GM12878 (cell line): ENCODE measurements around the gene TMEM178A. TPM values are rescaled to one million over a fixed set of nuclear protein-coding genes. Genes with fewer than 3 reads are reported as not detected.

Experiments used
- ATAC-seq: fragments of 200-7000 bp; cut with Tn5 transposase; 3 replicates; pipeline ENCODE4 v1.9.1; 2020; ENCODE audit warnings: mild to moderate bottlenecking, moderate library complexity
- BruUV-seq: library from RNA; stranded (reverse); fragments of 400-500 nt; replicated peaks from 2 replicates; lab custom pipeline; 2021; lab: Mats Ljungman, UMichigan
- CTCF ChIA-PET: fragments of 300-600 bp; sonication (Branson Sonifier 250); formaldehyde crosslinking; extraction: SDS; loops from one replicate; lab custom pipeline; 2021; ENCODE audit warnings: inconsistent platforms; lab: Yijun Ruan, JAX
- POLR2A ChIA-PET: fragments of 350-600 bp; formaldehyde crosslinking; extraction: SDS; loops from one replicate; lab custom pipeline; 2021; ENCODE audit warnings: inconsistent platforms; lab: Charles Lee
- RAD21 ChIA-PET: fragments of 300-600 bp; sonication (Branson Sonifier 250); formaldehyde crosslinking; loops from one replicate; lab custom pipeline; 2023; ENCODE audit warnings: antibody characterized with exemption; ENCODE audit not compliant: unreplicated experiment; lab: Charles Lee
- SMC1A ChIA-PET: fragments of 300-600 bp; sonication (Branson Sonifier 250); formaldehyde crosslinking; loops from one replicate; lab custom pipeline; 2023; ENCODE audit not compliant: unreplicated experiment, uncharacterized antibody; lab: Charles Lee
- DNase-seq: peaks from one replicate; pipeline ENCODE4 v3.0.0-alpha.2; 2011; ENCODE audit warnings: low read depth, low spot score
- FAIRE-seq: peaks from 3 replicates; lab custom pipeline; 2011; peaks lifted over from hg19 to GRCh38; lab: Jason Lieb, UNC
- H2AFZ ChIP-seq: 2 replicates; pipeline ENCODE4 v1.6.0; 2011; ENCODE audit warnings: low read depth, low read length, control low read depth; ENCODE audit not compliant: control insufficient read depth
- H3K27ac ChIP-seq: 2 replicates; pipeline ENCODE4 v1.5.1; 2011; ENCODE audit warnings: control low read depth; ENCODE audit not compliant: control insufficient read depth, insufficient read depth
- H3K27me3 ChIP-seq, 2 experiments: replicated peaks in 1 of 2; 2 replicates each; pipeline versions ENCODE4 v1.6.0 to v1.6.1; 2011; ENCODE audit warnings: low read length in 1 of 2; ENCODE audit not compliant: control insufficient read depth in 2 of 2, insufficient read depth in 2 of 2
- H3K36me3 ChIP-seq, 2 experiments: 2 replicates each; pipeline ENCODE4 v1.5.1; 2011; ENCODE audit warnings: low read length in 1 of 2; ENCODE audit not compliant: control insufficient read depth in 2 of 2, insufficient read depth in 2 of 2
- H3K4me1 ChIP-seq: 2 replicates; pipeline ENCODE4 v1.6.1; 2011; ENCODE audit warnings: mild to moderate bottlenecking, low read length, moderate library complexity, mixed read lengths; ENCODE audit not compliant: control insufficient read depth, insufficient read depth
- H3K4me2 ChIP-seq: 2 replicates; pipeline ENCODE4 v1.6.0; 2011; ENCODE audit warnings: control low read depth; ENCODE audit not compliant: control insufficient read depth, insufficient read depth
- H3K4me3 ChIP-seq: fragments of 200-600 bp; sonication (generic); 2 replicates; pipeline ENCODE4 v1.5.1; 2016
- H3K79me2 ChIP-seq: 2 replicates; pipeline ENCODE4 v1.6.0; 2011; ENCODE audit warnings: low read length; ENCODE audit not compliant: control insufficient read depth, insufficient read depth
- H3K9ac ChIP-seq: 2 replicates; pipeline ENCODE4 v1.8.0; 2011; ENCODE audit warnings: low read length, control low read depth, mixed read lengths; ENCODE audit not compliant: control insufficient read depth, insufficient read depth
- H3K9me3 ChIP-seq: replicated peaks from 3 replicates; pipeline ENCODE4 v1.5.1; 2011; ENCODE audit warnings: mild to moderate bottlenecking, low read length; ENCODE audit not compliant: control insufficient read depth, insufficient read depth
- H4K20me1 ChIP-seq: 2 replicates; pipeline ENCODE4 v1.6.0; 2011; ENCODE audit not compliant: control insufficient read depth, insufficient read depth
- ATF2 ChIP-seq: IDR thresholded peaks from 2 replicates; pipeline ENCODE4 v1.6.1; 2012; ENCODE audit warnings: low read length, inconsistent platforms
- CBFB ChIP-seq: IDR thresholded peaks from 2 replicates; pipeline ENCODE4 v1.6.1; 2016; ENCODE audit warnings: antibody characterized with exemption, low read depth
- CHD4 ChIP-seq: fragments of 200-600 bp; sonication (generic); IDR thresholded peaks from 2 replicates; pipeline ENCODE4 v1.6.1; 2016; ENCODE audit warnings: mild to moderate bottlenecking
- CREM ChIP-seq: IDR thresholded peaks from 2 replicates; pipeline ENCODE4 v1.6.1; 2014; ENCODE audit warnings: antibody characterized with exemption, low read depth
- EED ChIP-seq: sonication (generic); IDR thresholded peaks from 2 replicates; pipeline ENCODE4 v1.6.1; 2016; ENCODE audit warnings: antibody characterized with exemption, low read depth
- FOXK2 ChIP-seq: fragments of 450-650 bp; IDR thresholded peaks from 2 replicates; pipeline ENCODE4 v1.6.1; 2017; ENCODE audit warnings: mild to moderate bottlenecking, moderate library complexity
- FOXM1 ChIP-seq: IDR thresholded peaks from 2 replicates; pipeline ENCODE4 v1.6.1; 2012; ENCODE audit warnings: low read depth, mild to moderate bottlenecking, inconsistent platforms, low read length, moderate library complexity
- HSF1 ChIP-seq: fragments of 150-350 bp; IDR thresholded peaks from 2 replicates; pipeline ENCODE4 v1.6.1; 2014; ENCODE audit warnings: mild to moderate bottlenecking, low read depth, low read length
- IRF4 ChIP-seq: IDR thresholded peaks from 2 replicates; pipeline ENCODE4 v1.6.1; 2011; ENCODE audit warnings: low read depth, low read length
- MXI1 ChIP-seq: fragments of 150-350 bp; IDR thresholded peaks from 2 replicates; pipeline ENCODE4 v1.6.1; 2011; ENCODE audit warnings: low read depth, mild to moderate bottlenecking, inconsistent platforms, low read length, improper control_type of control experiment
- NKRF ChIP-seq: fragments of 450-650 bp; conservative IDR thresholded peaks from 2 replicates; pipeline ENCODE4 v1.6.1; 2017; ENCODE audit warnings: mild to moderate bottlenecking, moderate library complexity
- RAD21 ChIP-seq: IDR thresholded peaks from 2 replicates; pipeline ENCODE4 v1.6.1; 2011; ENCODE audit warnings: mild to moderate bottlenecking, low read depth, low read length, moderate library complexity; ENCODE audit not compliant: insufficient read depth
- RB1 ChIP-seq: fragments of 450-650 bp; formaldehyde crosslinking; IDR thresholded peaks from 2 replicates; pipeline ENCODE4 v1.6.1; 2017; ENCODE audit warnings: mild to moderate bottlenecking, borderline replicate concordance
- REST ChIP-seq: IDR thresholded peaks from 2 replicates; pipeline ENCODE4 v1.6.1; 2012; ENCODE audit warnings: mild to moderate bottlenecking, low read depth, low read length
- RUNX3 ChIP-seq: IDR thresholded peaks from 2 replicates; pipeline ENCODE4 v1.6.1; 2012; ENCODE audit warnings: low read length, inconsistent platforms
- WRNIP1 ChIP-seq: IDR thresholded peaks from 2 replicates; pipeline ENCODE4 v1.6.1; 2011; ENCODE audit warnings: low read depth, low read length, improper control_type of control experiment, borderline replicate concordance
- ZNF622 ChIP-seq: fragments of 450-650 bp; IDR thresholded peaks from 2 replicates; pipeline ENCODE4 v1.6.1; 2017; ENCODE audit warnings: mild to moderate bottlenecking, inconsistent platforms
- WGBS: methylation state at CpG from one replicate; pipeline ENCODE4 v1.1.6; 2016; ENCODE audit warnings: low lambda C conversion rate; ENCODE audit not compliant: insufficient replicate concordance, insufficient coverage; ENCODE audit errors: missing lambda C conversion rate; 5-methylcytosine and 5-hydroxymethylcytosine counted together
- in situ Hi-C: fragments of 300-500 bp; cut with MboI; formaldehyde crosslinking; loops from 9 replicates; pipeline ENCODE4 v1.14.3; 2018; ENCODE audit warnings: mixed read lengths
- intact Hi-C: fragments of 100-400 bp; cut with micrococcal nuclease; formaldehyde crosslinking; loops from one replicate; pipeline ENCODE4 v1.14.2; 2022; ENCODE audit not compliant: unreplicated experiment
- polyA plus RNA-seq, 11 experiments: library from polyadenylated mRNA; depleted of rRNA in 4 of 11; unstranded in 6 of 11; stranded (reverse) in 5 of 11; fragments of >200 nt; fragmentation: Nextera tagmentation in 4 of 11; fragmentation: Illumina TruSeq in 1 of 11; extraction: Ambion mirVana in 4 of 11; extraction: Trizol in 1 of 11; gene quantifications; 1 replicate in 1 of 11; 2 replicates in 10 of 11; pipeline versions ENCODE4 v1.2.1 to v1.2.3, GENCODE V29; 2011 to 2016; ENCODE audit warnings: inconsistent platforms in 2 of 11, missing spikeins in 2 of 11, low read depth in 1 of 11
- total RNA-seq, 4 experiments: library from RNA; depleted of rRNA in 3 of 4; stranded (reverse); fragments of >200 nt in 3 of 4; fragmentation: Illumina TruSeq in 1 of 4; extraction: Trizol in 1 of 4; gene quantifications; 2 replicates each; pipeline versions ENCODE4 v1.2.1 to v1.2.3, GENCODE V29; 2013 to 2021

The TMEM178A gene
- total and polyA plus RNA-seq, 10 of the 15 experiments (the other 5 are each of a cell fraction or from before 2014, with no cell fraction given): not detected

GRCh38 chr2:39618236-39618635 lies 47.5 kb upstream of the TMEM178A start (continued):
- no peak for TF ChIP-seq REST
- TF ChIP-seq FOXK2: no peak
- TF ChIP-seq CBFB: no peak
- TF ChIP-seq RUNX3: no peak
- no peak for TF ChIP-seq NKRF

- Histone ChIP-seq H3K4me3 (no peak overlapping the region), H4K20me1 (no peaks in the 10 kb centered on the region), H3K27ac (no peak overlapping the region), H2AFZ (no peak overlapping the region), H3K27me3 (no peaks in the 10 kb centered on the region; a peak in 2 of 4 replicates), H3K36me3 (no peaks in the 10 kb centered on the region), H3K4me1 (no peaks in the 10 kb centered on the region), H3K79me2 (no peaks in the 10 kb centered on the region), H3K9me3 (no peaks in the 10 kb centered on the region), H3K4me2 (no peak overlapping the region), H3K9ac (no peak overlapping the region)
- ATAC-seq: no peak
- no peak for DNase-seq
- in situ Hi-C loops (no loop called here), intact Hi-C loops (no loop called here)
- WGBS: 22% methylated on average over 2 of the region's 2 CpGs
- ChIA-PET CTCF (no interaction called here), POLR2A (no interaction called here), RAD21 (interaction anchor here (0.7 kb wide), 1 partner anchor 111 kb away, joined by 3 read pairs; no protein-coding TSS in a partner anchor), SMC1A (interaction anchor here (1.1 kb wide), 1 partner anchor 15 kb away, joined by 3 read pairs; no protein-coding TSS in a partner anchor)
- FAIRE-seq: no peak
- no TSS peak for BruUV-seq
- TF ChIP-seq RB1: no peak
- no peak for TF ChIP-seq IRF4
- no peak for TF ChIP-seq CREM
- TF ChIP-seq HSF1: no peak
- no peak for TF ChIP-seq ZNF622
- TF ChIP-seq FOXM1: no peak
- TF ChIP-seq RAD21: no peak
- no peak for TF ChIP-seq MXI1
- no peak for TF ChIP-seq ATF2
- no peak for TF ChIP-seq WRNIP1
- no peak for TF ChIP-seq CHD4
- TF ChIP-seq EED: no peak
Measured at GRCh38 chr2:39618736-39619135, 47.0 kb upstream of the TMEM178A start.
